ENCODE measurements around the gene ZC3H13. TPM values are rescaled to one million over a fixed set of nuclear protein-coding genes. Genes with fewer than 3 reads are reported as not detected.

ZC3H13 gene
- polyA plus RNA-seq, 4 donors, result 54.1 to 73.6 (median 69.9) TPM

- no peak for DNase-seq (ENCODE audit: low read depth in 4 of 4, low spot score in 2 of 4)
These were observed 109.4 kb downstream of the ZC3H13 start for GRCh38 chr13:45943120-45943519.

GRCh38 chr13:45941261-45941660, 111.3 kb downstream of the ZC3H13 start:
- no peak for DNase-seq (ENCODE audit: low read depth in 4 of 4, low spot score in 2 of 4)

- DNase-seq (ENCODE audit: low read depth in 4 of 4, low spot score in 2 of 4), result no peak
These were observed 112.5 kb downstream of the ZC3H13 start for GRCh38 chr13:45940061-45940460.

DNA sequence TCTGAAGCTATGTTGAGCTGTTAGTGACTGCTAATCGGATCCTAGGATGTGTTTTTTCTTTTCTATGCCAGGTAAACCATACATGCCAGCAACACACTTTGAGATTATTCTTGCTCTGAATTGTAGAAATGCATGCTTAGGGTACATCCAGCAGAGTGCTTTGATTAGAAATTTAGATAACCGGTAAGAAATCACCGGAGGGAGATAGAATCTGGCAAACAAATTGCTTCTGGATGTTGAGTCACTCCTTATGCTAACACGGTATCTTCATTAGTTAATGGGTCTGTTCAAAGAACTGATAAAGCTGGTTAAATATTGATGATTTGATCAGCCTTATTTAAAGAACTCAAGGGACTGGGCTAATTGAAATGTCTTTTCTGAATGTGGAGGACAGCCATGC, 115.9 kb downstream of the ZC3H13 start:
- no peak for DNase-seq (ENCODE audit: low read depth in 4 of 4, low spot score in 2 of 4)

GRCh38 chr13:45934283-45934682, 118.3 kb downstream of the ZC3H13 start:
- DNase-seq (ENCODE audit: low read depth in 4 of 4, low spot score in 2 of 4), result no peak

DNA sequence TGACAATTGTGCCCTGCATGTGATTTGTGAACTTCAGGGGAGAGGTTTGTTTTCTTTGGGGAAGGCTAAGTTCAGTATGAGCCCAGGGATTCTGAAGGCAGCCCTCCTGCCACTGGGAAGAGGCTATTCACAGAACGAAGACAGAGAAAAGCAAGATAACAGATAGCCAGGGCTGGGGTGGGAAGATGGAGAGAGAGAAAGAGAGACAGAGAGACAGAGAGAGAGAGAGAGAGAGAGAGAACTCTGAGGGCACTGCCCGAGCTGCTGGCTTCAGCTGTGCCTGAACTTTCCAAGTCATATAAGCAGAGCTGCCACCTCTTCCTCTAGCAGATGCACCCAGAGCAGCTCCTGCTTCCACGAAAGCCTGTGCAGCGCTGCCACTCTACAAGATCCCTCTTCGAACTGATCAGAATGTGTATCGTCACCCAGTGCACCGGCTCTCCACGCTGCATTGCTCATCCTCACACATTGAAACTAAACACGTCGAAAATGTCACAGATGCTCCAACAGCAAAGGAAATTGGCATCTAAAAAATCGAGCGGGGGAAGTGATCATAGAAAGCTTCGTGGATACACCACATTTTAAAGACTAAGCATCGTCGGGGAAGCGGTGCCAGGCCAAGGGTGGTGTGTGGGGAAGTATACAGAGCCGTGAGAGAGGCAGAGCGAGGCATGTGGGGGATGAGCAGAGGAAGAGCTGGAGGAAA, 119.2 kb downstream of the ZC3H13 start:
- no peak for DNase-seq (ENCODE audit: low read depth in 4 of 4, low spot score in 2 of 4)

GRCh38 chr13:45932676-45933075, 119.9 kb downstream of the ZC3H13 start:
- no peak for DNase-seq (ENCODE audit: low read depth in 4 of 4, low spot score in 2 of 4)

- DNase-seq (ENCODE audit: low read depth in 4 of 4, low spot score in 2 of 4), result no peak
These were observed 120.4 kb downstream of the ZC3H13 start for GRCh38 chr13:45932172-45932571.

DNA sequence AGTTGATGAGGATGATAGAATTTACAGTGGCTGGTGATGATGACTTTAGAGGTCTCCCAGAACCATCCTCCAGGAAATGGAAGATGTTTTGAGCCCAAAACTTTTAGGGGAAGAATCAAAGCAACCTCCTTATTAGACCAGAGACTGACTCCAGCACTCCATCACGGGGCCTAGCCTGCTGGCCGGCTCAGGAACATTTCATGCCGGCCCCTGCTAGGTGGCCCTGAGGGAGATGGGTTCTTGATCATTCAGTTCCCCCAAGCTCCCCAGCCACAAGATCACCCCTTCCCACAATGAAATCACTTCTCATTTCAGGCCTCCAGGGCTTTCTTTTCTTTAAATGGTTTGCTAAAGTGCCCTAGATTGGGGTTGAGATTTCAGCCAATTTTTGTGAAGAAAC, 121.3 kb downstream of the ZC3H13 start:
- no peak for DNase-seq (ENCODE audit: low read depth in 4 of 4, low spot score in 2 of 4)

GRCh38 chr13:45930177-45930576, 122.4 kb downstream of the ZC3H13 start:
- DNase-seq (ENCODE audit: low read depth in 4 of 4, low spot score in 2 of 4), result no peak

- DNase-seq (ENCODE audit: low read depth in 4 of 4, low spot score in 2 of 4), result no peak
These were observed 123.7 kb downstream of the ZC3H13 start for GRCh38 chr13:45928843-45929242.

GRCh38 chr13:45928176-45928575, 124.4 kb downstream of the ZC3H13 start:
- no peak for DNase-seq (ENCODE audit: low read depth in 4 of 4, low spot score in 2 of 4)

GRCh38 chr13:45926741-45927140, 125.8 kb downstream of the ZC3H13 start:
- DNase-seq (ENCODE audit: low read depth in 4 of 4, low spot score in 2 of 4), result no peak

DNA sequence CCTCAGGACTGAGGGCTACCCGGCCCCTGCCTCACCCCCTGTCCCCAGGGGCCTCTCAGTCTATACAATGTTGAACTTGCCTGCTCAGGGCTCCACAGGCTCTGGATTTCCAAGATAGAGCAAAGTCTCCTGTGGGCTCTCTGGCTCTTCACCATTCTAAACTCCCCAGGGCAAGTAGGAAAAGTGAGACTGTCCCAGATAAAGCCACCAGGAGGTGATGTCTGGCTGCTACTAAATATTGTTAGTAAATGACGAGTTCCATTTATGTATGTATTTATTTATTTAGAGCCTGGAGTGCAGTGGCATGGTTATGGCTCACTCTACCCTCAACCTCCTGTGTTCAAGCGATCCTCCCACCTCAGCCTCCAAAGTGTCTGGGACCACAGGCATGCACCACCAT, 127.4 kb downstream of the ZC3H13 start:
- DNase-seq (ENCODE audit: low read depth in 4 of 4, low spot score in 2 of 4), result no peak

DNA sequence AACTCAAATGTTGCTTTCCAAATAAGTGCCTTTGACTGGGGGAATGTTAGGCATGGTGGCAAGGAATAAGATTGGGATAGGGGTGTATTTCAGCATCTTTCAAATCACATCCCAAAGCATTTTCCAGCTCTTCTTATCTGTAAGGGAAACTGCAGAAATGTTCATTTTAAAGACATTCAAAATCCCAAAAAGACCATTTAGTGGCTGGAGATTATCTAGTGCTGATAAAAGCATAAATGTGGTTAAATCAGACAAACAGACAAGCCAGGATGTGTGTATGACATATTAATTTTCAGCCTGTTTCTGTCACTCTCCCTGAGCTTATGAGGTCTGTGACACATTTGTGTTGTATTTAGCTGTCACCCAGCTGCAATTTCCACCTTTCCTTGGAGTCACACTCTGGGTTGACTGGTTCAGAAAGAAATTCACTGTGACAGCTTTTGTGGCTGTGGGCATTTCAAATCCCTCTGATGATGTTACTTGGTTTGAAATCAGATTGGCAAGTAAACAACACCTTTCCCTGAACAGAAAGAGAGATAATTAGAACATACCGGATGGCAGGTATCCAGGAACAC, 131.3 kb downstream of the ZC3H13 start:
- no peak for DNase-seq (ENCODE audit: low read depth in 4 of 4, low spot score in 2 of 4)

DNA sequence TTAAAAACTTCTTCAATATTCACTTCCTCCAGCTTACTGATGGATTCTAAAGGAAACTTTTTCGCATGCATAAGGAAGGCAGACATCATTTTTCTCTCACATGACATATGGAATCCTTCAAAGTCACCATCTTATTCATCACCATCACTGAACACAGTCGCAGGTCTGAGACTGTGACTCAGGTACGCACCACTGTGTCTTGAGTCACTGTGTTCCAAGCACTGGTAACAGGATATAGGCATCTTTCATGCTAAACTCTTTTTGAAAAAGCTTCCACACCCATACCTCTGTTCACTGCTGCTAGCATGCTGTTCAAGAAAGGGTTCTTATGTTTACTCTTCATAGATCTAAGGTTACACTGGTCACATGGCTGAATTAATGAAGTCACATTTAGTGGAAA, 133.9 kb downstream of the ZC3H13 start:
- DNase-seq (ENCODE audit: low read depth in 4 of 4, low spot score in 2 of 4), result no peak

GRCh38 chr13:45917019-45917418, 135.5 kb downstream of the ZC3H13 start:
- DNase-seq (ENCODE audit: low read depth in 4 of 4, low spot score in 2 of 4), result no peak

GRCh38 chr13:45915686-45916439, 136.7 kb downstream of the ZC3H13 start:
- DNase-seq (ENCODE audit: low read depth in 4 of 4, low spot score in 2 of 4), result peak in 1 of 4 donors; percentile 40

GRCh38 chr13:45909673-45910072, 142.9 kb downstream of the ZC3H13 start:
- no peak for DNase-seq (ENCODE audit: low read depth in 4 of 4, low spot score in 2 of 4)

GRCh38 chr13:45909089-45909488, 143.5 kb downstream of the ZC3H13 start:
- DNase-seq (ENCODE audit: low read depth in 4 of 4, low spot score in 2 of 4), result no peak

DNA sequence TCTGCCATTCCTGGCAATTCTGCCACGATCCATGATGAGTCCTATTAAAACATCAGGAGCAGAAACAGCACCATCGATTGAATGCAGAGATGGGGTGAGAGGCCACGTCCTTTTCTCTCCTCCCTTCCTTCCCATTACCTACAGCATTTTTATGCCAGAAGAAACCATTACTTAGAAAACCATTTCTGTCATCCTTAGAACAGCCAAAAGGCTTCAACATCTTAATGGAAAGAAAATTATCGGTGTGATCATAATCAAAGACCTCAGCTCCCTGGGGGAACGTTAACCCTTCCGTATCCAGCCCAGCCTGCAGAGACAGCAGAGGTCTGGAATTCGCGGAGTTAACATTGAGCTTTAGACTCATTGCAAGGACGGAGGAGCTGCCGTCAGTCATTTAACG, 145.0 kb downstream of the ZC3H13 start:
- DNase-seq (ENCODE audit: low read depth in 4 of 4, low spot score in 2 of 4), result no peak

Measured in left renal cortex interstitium (tissue), 4 donors.